Neural progenitor cell (in vitro differentiated cells): ENCODE results near the gene FAM163B. TPM values are rescaled to one million over a fixed set of nuclear protein-coding genes. Genes with fewer than 3 reads are reported as not detected.

Source experiments
- DNase-seq: peaks from one replicate; pipeline ENCODE4 v3.0.0-alpha.2; 2016; ENCODE audit warnings: low spot score
- H2AFZ ChIP-seq: fragments of 200-600 bp; sonication (generic); replicated peaks from 2 replicates; pipeline ENCODE4 v1.6.1; 2016; ENCODE audit warnings: antibody characterized with exemption
- H3F3A ChIP-seq: fragments of 200-600 bp; sonication (generic); 2 replicates; pipeline ENCODE4 v1.6.1; 2016; ENCODE audit warnings: antibody characterized with exemption, low read depth
- H3K27ac ChIP-seq: fragments of 200-600 bp; sonication (generic); 2 replicates; pipeline ENCODE4 v1.5.1; 2016; ENCODE audit warnings: mild to moderate bottlenecking
- H3K27me3 ChIP-seq: fragments of 200-600 bp; sonication (generic); 2 replicates; pipeline ENCODE4 v1.6.1; 2016; ENCODE audit warnings: mild to moderate bottlenecking, moderate library complexity
- H3K36me3 ChIP-seq: fragments of 200-600 bp; sonication (generic); 2 replicates; pipeline ENCODE4 v1.5.1; 2016
- H3K4me1 ChIP-seq: fragments of 200-600 bp; sonication (generic); 2 replicates; pipeline ENCODE4 v1.6.1; 2016; ENCODE audit warnings: mixed run types
- H3K4me2 ChIP-seq: fragments of 200-600 bp; sonication (generic); 2 replicates; pipeline ENCODE4 v1.6.1; 2016
- H3K4me3 ChIP-seq: fragments of 200-600 bp; sonication (generic); 2 replicates; pipeline ENCODE4 v1.5.1; 2016
- H3K79me2 ChIP-seq: fragments of 200-600 bp; sonication (generic); 2 replicates; pipeline ENCODE4 v1.6.1; 2016; ENCODE audit warnings: low read depth
- H3K9ac ChIP-seq: fragments of 200-600 bp; sonication (generic); 2 replicates; pipeline ENCODE4 v1.6.1; 2016
- H3K9me3 ChIP-seq: fragments of 200-600 bp; sonication (generic); 2 replicates; pipeline ENCODE4 v1.5.1; 2016; ENCODE audit warnings: low read depth
- H4K20me1 ChIP-seq: fragments of 200-600 bp; sonication (generic); 2 replicates; pipeline ENCODE4 v1.6.1; 2016; ENCODE audit warnings: low read depth
- H3K27ac Mint-ChIP-seq: 3 replicates; pipeline ENCODE4 v1.8.0; 2021; ENCODE audit warnings: mixed read lengths
- H3K27me3 Mint-ChIP-seq: 2 replicates; pipeline ENCODE4 v1.8.0; 2022; ENCODE audit warnings: low read depth, mild to moderate bottlenecking, inconsistent platforms, moderate library complexity, mixed read lengths; ENCODE audit not compliant: insufficient read depth
- H3K36me3 Mint-ChIP-seq: 3 replicates; pipeline ENCODE4 v1.8.0; 2021; ENCODE audit warnings: mixed read lengths
- H3K4me1 Mint-ChIP-seq: 3 replicates; pipeline ENCODE4 v1.8.0; 2021; ENCODE audit warnings: mixed read lengths
- H3K4me3 Mint-ChIP-seq: 3 replicates; pipeline ENCODE4 v1.8.0; 2021; ENCODE audit warnings: mild to moderate bottlenecking, moderate library complexity, mixed read lengths
- H3K9me3 Mint-ChIP-seq: 3 replicates; pipeline ENCODE4 v1.8.0; 2020; ENCODE audit warnings: mixed read lengths
- CTCF ChIP-seq: fragments of 200-600 bp; sonication (generic); IDR thresholded peaks from 2 replicates; pipeline ENCODE4 v1.5.1; 2017; ENCODE audit warnings: antibody characterized with exemption, mild to moderate bottlenecking
- EZH2 ChIP-seq: fragments of 200-600 bp; sonication (generic); IDR thresholded peaks from 2 replicates; pipeline ENCODE4 v1.6.1; 2017; ENCODE audit warnings: antibody characterized with exemption, mild to moderate bottlenecking, moderate library complexity
- EZH2phosphoT487 ChIP-seq: fragments of 200-600 bp; sonication (generic); IDR thresholded peaks from 2 replicates; pipeline ENCODE4 v1.6.1; 2017; ENCODE audit warnings: antibody characterized with exemption
- total RNA-seq: library from RNA; depleted of rRNA; stranded (reverse); fragments of >200 nt; gene quantifications from 2 replicates; pipeline ENCODE4 v1.2.3, GENCODE V29; 2015; ENCODE audit warnings: low replicate concordance

FAM163B gene
- total RNA-seq, 1 donor from 2014 or later = not detected

DNA sequence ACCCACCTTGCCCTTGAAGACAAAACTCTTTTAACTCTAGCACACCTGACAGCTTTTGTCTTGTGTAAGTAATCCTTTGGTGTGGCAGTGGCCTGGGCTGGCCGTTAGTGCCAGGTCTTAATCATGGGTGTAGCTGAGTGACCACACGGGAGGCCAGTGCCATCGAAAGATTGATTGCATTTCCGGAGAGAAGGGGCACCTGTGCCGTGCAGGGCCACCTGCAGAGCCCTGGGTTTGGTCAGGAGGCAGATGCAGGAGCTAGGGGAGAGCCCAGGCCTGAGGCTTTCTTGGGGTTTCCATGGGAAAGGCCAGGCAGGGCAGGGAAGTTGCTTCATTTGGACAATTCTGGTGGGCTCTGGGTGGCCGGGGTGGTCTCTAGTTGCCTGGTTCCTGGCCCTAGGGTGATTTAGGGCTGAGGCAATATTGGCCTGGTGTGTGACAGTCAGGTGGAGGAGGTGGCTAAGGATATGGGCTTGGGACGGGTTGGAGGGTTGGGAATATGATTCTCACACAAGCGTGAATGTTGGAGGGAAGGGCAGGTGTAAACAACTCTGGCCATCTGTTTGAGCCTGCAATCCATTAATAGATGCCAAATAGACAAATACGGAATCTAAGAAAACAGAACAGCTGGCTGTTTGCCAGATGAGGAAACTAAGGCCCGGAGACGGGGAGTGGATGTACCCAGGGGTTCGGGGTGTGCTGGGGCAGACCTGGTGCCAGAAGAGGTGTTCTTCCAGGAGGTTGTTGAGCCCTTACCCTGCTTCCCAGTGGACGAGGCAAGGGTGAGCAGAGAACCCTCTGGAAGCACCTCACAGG lies 31.6 kb upstream of the FAM163B start:
- H2AFZ ChIP-seq = no peak overlapping the region
- H3K9ac ChIP-seq = no peak overlapping the region
- H3K4me2 ChIP-seq = no peak overlapping the region
- no peaks in the 10 kb centered on the region for H4K20me1 ChIP-seq
- H3K27me3 ChIP-seq = no peaks in the 10 kb centered on the region
- no peaks in the 10 kb centered on the region for H3K36me3 ChIP-seq
- H3K27ac Mint-ChIP-seq = peak overlapping the region; percentile 84
- H3K9me3 Mint-ChIP-seq = no peaks in the 10 kb centered on the region
- DNase-seq = no peak
- H3K9me3 ChIP-seq = no peaks in the 10 kb centered on the region
- peaks cover 11% of the 10 kb centered on the region for H3K27me3 Mint-ChIP-seq
- no peaks in the 10 kb centered on the region for H3F3A ChIP-seq
- no peak overlapping the region for H3K4me3 Mint-ChIP-seq
- peaks cover 35% of the 10 kb centered on the region for H3K4me1 Mint-ChIP-seq
- no peak for TF ChIP-seq EZH2phosphoT487
- no peak for TF ChIP-seq EZH2
- TF ChIP-seq CTCF = no peak
- no peaks in the 10 kb centered on the region for H3K79me2 ChIP-seq
- H3K27ac ChIP-seq = no peak overlapping the region
- H3K4me3 ChIP-seq = no peak overlapping the region
- no peaks in the 10 kb centered on the region for H3K36me3 Mint-ChIP-seq
- H3K4me1 ChIP-seq = peaks cover 18% of the 10 kb centered on the region

DNA sequence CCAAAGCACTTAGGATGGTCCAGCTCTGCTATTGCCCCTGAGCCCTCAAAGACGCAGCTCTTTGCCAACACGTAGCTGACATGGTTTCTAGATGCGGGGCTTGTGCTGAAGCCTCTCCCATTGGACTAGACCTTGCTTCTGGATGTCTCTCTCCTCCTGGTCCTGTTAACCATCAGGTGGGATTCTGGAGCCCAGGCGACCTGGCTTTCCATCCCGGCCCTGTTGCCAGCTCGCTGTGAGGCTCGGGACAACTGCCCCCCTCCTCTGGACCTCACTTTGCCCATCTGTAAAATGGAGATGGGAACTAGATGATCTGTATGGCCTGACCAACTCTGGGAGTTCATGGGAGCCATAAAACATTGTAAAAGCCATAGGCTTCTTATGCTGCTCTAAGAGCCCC lies 31.0 kb upstream of the FAM163B start:
- H3K9me3 Mint-ChIP-seq = no peaks in the 10 kb centered on the region
- Histone ChIP-seq H3K36me3 (no peaks in the 10 kb centered on the region), H2AFZ (no peak overlapping the region), H3K4me1 (peaks cover 18% of the 10 kb centered on the region), H3F3A (no peaks in the 10 kb centered on the region), H3K27ac (no peak overlapping the region), H3K4me3 (no peak overlapping the region), H3K9ac (no peak overlapping the region), H3K9me3 (no peaks in the 10 kb centered on the region), H4K20me1 (no peaks in the 10 kb centered on the region), H3K27me3 (no peaks in the 10 kb centered on the region), H3K79me2 (no peaks in the 10 kb centered on the region), H3K4me2 (no peak overlapping the region)
- no peaks in the 10 kb centered on the region for H3K36me3 Mint-ChIP-seq
- peaks cover 35% of the 10 kb centered on the region for H3K4me1 Mint-ChIP-seq
- H3K4me3 Mint-ChIP-seq = no peak overlapping the region
- TF ChIP-seq EZH2 (no peak), EZH2phosphoT487 (no peak), CTCF (no peak)
- H3K27me3 Mint-ChIP-seq = peaks cover 8% of the 10 kb centered on the region
- no peak overlapping the region for H3K27ac Mint-ChIP-seq
- no peak for DNase-seq

DNA sequence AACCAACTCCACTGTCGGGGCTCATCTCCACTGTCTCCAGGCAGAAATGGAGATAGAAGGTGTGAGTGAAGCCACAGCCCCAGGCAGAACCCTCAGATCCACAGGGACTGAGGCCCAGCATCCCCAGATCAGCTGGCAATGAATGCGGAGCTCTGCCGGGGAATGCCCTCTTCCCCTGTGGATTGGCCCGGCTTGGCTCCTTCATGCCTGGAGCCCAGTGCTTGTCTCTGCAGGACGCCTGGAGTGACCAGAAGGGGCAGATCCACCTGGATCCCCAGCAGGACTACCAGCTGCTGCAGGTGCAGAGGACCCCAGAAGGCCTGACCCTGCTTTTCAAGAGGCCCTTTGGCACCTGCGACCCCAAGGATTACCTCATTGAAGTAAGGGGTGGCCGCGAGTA lies 30.4 kb upstream of the FAM163B start:
- Histone ChIP-seq H3F3A (peaks cover 3% of the 10 kb centered on the region), H3K36me3 (no peaks in the 10 kb centered on the region), H3K79me2 (no peaks in the 10 kb centered on the region), H3K4me1 (peaks cover 21% of the 10 kb centered on the region), H4K20me1 (no peaks in the 10 kb centered on the region), H2AFZ (no peak overlapping the region), H3K9me3 (no peaks in the 10 kb centered on the region), H3K9ac (no peak overlapping the region), H3K27me3 (no peaks in the 10 kb centered on the region), H3K27ac (no peak overlapping the region), H3K4me2 (no peak overlapping the region), H3K4me3 (no peak overlapping the region)
- Mint-ChIP-seq H3K27me3 (peaks cover 5% of the 10 kb centered on the region), H3K27ac (peak overlapping the region; percentile 72), H3K4me3 (no peak overlapping the region), H3K4me1 (peaks cover 41% of the 10 kb centered on the region), H3K9me3 (no peaks in the 10 kb centered on the region), H3K36me3 (no peaks in the 10 kb centered on the region)
- DNase-seq = no peak
- TF ChIP-seq EZH2phosphoT487 (no peak), EZH2 (no peak), CTCF (no peak)
